ENCODE data around the gene SFRP5.

SFRP5 gene

DNA sequence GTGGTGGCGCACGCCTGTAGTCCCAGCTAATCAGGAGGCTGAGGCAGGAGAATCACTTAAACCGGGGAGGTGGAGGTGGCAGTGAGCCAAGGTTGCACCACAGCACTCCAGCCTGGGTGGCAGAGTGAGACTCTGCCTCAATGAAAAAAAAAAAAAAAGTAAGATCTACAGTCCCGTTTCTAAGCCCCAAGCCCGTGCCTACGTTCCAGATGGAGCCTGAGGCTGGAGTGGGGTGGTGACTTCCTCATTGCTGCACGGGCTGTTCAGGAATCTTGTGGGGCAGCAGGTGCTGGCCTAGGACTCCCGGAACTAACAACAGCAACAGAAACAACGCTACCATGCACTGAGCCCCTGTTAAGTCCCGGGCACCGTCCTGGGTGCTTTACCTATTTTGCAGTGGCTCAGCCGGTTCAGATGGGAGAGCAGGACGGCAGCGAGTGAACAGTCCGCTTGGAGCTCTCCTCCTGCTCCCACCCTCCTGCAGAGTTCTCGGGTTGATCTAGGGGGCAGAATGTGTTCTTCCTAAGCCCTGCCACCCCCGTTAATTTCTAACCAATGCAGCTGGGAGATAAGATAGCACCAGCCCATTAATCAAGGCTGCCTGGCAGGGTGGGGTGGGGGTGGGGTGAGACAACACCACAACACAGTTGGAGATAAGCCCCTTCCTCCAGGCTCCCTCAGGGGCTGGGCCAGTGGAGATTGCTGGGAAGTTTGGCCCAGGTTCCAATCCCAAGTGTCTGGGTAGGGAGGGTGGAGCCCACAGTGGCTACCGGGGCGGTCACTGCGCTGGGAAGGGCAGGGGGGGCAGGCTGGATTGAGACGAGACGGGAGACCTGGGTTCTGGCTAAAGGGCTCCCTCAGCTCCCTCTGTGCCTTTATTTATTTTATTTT is 17.0 kb upstream of the SFRP5 start:
- TF ChIP-seq, protein P1, sequence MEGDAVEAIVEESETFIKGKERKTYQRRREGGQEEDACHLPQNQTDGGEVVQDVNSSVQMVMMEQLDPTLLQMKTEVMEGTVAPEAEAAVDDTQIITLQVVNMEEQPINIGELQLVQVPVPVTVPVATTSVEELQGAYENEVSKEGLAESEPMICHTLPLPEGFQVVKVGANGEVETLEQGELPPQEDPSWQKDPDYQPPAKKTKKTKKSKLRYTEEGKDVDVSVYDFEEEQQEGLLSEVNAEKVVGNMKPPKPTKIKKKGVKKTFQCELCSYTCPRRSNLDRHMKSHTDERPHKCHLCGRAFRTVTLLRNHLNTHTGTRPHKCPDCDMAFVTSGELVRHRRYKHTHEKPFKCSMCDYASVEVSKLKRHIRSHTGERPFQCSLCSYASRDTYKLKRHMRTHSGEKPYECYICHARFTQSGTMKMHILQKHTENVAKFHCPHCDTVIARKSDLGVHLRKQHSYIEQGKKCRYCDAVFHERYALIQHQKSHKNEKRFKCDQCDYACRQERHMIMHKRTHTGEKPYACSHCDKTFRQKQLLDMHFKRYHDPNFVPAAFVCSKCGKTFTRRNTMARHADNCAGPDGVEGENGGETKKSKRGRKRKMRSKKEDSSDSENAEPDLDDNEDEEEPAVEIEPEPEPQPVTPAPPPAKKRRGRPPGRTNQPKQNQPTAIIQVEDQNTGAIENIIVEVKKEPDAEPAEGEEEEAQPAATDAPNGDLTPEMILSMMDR (IDR thresholded peaks at IDR 0.05; ENCODE audit: control insufficient read depth, insufficient read depth, low read depth, low read length, missing control alignments): no peak
- DNase-seq (ENCODE audit: low read depth): no peak
- no peak overlapping the region for H3K4me3 ChIP-seq (ENCODE audit: control insufficient read depth, low read depth, low read length)

DNA sequence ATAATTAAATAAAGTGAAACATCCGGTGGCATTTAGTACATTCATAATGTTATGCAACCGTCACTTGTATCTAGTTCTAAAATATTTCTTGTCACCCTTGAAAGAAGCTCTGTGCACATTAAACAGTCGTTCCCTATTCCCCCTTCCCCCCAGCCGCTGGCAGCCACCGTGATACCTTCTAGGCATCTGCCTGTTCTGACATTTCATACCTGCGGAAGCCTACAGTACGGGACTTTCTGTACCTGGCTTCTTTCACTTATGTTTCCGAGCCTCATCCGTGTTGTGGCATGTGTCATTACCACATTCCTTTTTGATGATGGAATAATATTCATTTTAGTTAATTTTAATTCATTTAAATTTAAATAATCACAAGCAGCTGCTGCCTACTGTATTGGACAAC is 13.9 kb upstream of the SFRP5 start:
- no peak for DNase-seq (ENCODE audit: low read depth)
- no peak overlapping the region for H3K4me3 ChIP-seq (ENCODE audit: control insufficient read depth, low read depth, low read length)
- TF ChIP-seq, protein P1 (IDR thresholded peaks at IDR 0.05; ENCODE audit: control insufficient read depth, insufficient read depth, low read depth, low read length, missing control alignments): no peak

DNA sequence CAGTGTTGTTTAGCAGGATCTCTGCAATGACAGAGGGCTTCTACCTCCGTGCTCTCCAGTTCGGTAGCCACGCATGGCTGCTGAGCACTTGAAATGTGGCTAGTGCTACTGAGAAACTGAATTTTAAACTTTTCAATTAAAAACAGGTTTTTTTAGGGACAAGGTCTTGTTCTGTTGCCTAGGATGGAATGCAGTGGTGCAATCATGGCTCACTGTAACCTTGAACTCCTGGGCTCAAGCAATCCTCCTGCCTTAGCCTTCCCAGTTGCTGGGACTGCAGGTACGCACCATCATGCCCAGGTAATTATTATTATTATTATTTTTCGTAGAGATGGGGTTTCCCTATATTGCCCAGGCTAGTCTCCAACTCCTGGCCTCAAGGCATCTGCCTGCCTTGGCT is 13.4 kb upstream of the SFRP5 start:
- TF ChIP-seq, protein P1 (IDR thresholded peaks at IDR 0.05; ENCODE audit: control insufficient read depth, insufficient read depth, low read depth, low read length, missing control alignments): no peak
- no peak overlapping the region for H3K4me3 ChIP-seq (ENCODE audit: control insufficient read depth, low read depth, low read length)
- no peak for DNase-seq (ENCODE audit: low read depth)

DNA sequence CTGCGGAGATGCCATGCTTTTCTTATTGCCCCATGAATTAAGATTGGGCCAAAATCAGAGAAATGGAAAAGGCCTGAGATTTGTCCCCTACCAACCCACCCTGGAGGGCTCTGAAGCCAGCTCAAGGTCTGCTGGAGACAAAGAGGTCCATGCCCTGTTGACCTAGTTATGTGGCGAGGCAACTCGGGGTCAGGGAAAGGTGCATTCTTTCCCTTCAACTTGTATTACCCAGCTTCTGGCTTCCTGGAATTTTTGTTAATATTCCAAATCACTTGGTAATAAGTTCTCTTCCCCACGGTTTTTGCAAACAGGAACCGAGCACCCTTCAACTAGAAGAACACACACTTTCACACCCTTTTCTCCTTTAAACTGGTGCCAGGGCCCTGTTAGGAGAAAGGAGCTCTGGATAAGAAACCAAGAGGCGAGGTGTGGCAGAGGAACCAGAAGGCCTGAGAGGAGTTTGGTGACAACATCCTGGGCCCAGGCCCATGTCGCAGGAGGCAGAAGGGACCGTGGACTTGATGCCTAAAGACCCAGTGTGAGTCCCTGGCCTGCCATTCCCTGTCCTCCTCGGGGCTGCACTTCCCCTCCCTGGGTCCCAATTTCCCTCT is 12.5 kb upstream of the SFRP5 start:
- DNase-seq (ENCODE audit: low read depth): no peak
- TF ChIP-seq, protein P1 (IDR thresholded peaks at IDR 0.05; ENCODE audit: control insufficient read depth, insufficient read depth, low read depth, low read length, missing control alignments): no peak
- H3K4me3 ChIP-seq (ENCODE audit: control insufficient read depth, low read depth, low read length): no peak overlapping the region

DNA sequence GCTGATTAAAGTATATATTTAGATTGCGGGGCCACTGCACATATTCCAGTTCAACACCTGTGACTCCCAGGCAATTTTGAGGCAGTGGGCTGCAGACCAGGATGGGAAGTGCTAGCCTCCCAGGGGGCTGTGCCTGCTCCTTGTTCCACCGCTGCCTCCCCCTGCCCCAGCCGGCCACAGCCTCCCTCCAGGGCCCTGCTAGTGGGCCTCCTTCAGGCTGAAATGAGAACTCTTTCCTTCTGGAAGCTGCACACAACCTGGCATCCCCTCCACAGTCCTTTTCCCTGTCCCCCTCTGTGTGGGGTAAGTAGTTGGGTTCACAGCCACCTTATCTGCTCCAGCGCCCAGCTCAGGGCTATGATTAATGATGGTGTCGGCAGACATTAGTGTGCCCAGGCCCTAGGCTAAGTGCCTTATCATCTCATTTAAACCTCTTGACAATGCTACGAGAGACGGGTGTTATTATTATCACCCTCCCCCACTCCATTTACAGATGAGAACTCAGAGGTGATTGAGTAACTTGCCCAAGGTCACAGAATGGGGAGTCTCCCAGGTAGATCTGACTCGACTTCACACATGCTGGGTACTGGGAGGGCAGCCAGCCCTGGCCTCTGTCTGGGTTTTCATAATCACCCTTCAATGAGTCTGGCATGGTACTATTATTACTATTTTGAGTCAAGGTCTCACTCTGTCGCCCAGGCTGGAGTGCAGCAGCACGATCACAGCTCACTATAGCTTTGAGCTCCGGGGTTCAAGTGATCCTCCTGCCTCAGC is 10.8 kb upstream of the SFRP5 start:
- TF ChIP-seq, protein P1 (IDR thresholded peaks at IDR 0.05; ENCODE audit: control insufficient read depth, insufficient read depth, low read depth, low read length, missing control alignments): no peak
- no peak for DNase-seq (ENCODE audit: low read depth)
- H3K4me3 ChIP-seq (ENCODE audit: control insufficient read depth, low read depth, low read length): no peak overlapping the region

DNA sequence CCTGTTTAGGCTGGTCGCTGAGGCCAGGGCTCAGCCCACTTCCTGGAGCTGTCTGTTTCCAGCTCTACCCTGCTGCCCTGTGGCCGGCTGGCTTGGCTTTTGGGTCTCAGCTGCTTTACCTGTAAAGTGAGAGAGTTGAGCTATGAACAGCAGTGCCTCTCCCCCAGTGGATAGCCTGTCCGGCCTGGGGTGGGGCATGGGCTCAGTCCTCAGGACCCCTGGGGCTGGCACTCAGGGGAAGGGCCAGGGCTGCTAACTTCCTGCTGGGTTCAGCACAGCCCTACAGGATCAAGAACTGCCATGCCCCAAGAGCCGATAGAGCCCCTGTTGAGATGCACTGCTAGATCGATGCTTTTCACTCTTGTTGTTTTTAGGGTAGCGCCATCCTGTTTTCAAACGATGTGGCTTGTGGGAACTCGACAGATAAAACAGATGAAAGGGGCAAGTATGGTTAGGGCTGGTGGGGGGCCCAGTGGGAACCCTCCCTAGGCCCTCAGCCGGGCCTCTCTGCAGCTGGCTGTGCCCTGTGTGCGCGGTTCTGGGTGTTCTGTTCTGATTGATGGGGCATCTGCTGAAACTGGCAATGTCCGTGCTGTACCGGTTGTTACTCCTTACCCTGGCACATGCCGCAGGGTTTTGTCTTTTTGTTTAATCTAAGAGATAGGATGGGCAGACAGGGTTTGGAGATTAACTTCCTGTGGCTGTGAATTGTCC is 10.0 kb upstream of the SFRP5 start:
- no peak for DNase-seq (ENCODE audit: low read depth)
- H3K4me3 ChIP-seq (ENCODE audit: control insufficient read depth, low read depth, low read length): no peak overlapping the region
- TF ChIP-seq, protein P1 (IDR thresholded peaks at IDR 0.05; ENCODE audit: control insufficient read depth, insufficient read depth, low read depth, low read length, missing control alignments): no peak
